AG09319 (cell line): Measurements from ENCODE around the gene PLCB1.

ENCODE experiments used
- DNase-seq: peaks from one replicate; pipeline ENCODE4 v3.0.0-alpha.2; 2010; ENCODE audit warnings: low read depth; ENCODE audit errors: extremely low read depth
- TF ChIP-seq, protein P1 (sequence below): IDR thresholded peaks from 2 replicates; pipeline ENCODE4 v1.5.1; 2011; ENCODE audit warnings: low read depth, mild to moderate bottlenecking, inconsistent platforms, low read length, moderate library complexity

PLCB1 gene

DNA sequence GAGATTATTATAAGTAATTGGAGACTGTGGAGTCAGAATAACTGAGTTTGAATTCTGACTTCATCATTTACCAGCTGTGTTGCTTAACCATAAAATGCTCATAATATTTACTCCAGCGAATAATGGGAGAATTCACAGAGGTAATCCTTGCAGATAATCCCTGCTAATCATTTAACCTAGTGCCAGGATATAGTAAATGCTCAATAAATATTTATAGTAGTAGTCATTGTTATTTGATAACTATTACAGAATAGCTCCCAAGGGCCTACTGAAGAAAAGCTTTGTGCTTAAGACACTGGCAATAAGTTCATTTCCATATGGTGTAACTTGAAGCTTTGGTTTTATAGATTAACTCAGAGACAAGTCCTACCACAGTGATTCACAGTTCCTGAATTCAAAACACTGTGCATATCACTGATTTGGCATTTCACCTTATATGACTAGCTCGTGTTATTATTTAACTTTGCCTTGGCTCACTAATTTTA, 728.0 kb downstream of the PLCB1 start:
- DNase-seq: peak; percentile 64
- TF ChIP-seq, protein P1, sequence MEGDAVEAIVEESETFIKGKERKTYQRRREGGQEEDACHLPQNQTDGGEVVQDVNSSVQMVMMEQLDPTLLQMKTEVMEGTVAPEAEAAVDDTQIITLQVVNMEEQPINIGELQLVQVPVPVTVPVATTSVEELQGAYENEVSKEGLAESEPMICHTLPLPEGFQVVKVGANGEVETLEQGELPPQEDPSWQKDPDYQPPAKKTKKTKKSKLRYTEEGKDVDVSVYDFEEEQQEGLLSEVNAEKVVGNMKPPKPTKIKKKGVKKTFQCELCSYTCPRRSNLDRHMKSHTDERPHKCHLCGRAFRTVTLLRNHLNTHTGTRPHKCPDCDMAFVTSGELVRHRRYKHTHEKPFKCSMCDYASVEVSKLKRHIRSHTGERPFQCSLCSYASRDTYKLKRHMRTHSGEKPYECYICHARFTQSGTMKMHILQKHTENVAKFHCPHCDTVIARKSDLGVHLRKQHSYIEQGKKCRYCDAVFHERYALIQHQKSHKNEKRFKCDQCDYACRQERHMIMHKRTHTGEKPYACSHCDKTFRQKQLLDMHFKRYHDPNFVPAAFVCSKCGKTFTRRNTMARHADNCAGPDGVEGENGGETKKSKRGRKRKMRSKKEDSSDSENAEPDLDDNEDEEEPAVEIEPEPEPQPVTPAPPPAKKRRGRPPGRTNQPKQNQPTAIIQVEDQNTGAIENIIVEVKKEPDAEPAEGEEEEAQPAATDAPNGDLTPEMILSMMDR: no peak

DNA sequence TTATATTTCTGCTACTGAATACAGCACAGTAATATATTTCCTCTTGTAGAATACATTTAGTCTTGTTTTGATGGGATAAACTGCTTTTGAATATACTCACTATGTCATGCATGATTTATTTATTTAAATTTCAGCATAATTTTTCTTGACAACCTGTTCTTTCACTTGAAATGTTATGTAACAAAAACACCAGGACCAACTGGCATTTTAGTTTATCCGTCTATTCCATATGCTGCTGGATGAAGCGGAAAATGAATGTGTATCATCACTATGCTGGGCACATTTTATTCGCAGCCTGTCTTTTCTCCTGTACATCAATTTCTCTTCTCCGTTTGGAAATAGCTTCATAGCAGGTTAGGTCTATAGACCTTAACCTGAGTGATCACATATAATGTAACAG, 730.0 kb downstream of the PLCB1 start:
- TF ChIP-seq, protein P1: no peak
- no peak for DNase-seq

DNA sequence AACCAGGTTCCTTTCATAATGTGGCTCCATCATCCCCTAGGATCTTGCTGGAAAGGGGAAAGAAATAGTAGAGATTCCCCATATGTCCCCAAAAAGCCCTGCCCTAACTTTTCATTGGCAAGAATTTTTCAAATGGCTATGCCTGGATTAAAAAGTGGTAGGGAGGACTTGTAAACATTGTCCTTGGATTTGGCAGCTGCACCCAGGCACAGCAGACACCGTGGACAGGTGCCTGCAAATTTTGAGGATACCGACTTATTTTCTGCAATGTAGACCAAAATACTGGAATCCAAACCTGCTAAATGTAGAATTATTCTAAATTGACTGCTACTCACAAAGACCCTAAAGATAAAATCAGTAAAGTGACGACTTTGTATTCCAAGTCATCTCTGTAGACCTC, 733.6 kb downstream of the PLCB1 start:
- TF ChIP-seq, protein P1: no peak
- no peak for DNase-seq

DNA sequence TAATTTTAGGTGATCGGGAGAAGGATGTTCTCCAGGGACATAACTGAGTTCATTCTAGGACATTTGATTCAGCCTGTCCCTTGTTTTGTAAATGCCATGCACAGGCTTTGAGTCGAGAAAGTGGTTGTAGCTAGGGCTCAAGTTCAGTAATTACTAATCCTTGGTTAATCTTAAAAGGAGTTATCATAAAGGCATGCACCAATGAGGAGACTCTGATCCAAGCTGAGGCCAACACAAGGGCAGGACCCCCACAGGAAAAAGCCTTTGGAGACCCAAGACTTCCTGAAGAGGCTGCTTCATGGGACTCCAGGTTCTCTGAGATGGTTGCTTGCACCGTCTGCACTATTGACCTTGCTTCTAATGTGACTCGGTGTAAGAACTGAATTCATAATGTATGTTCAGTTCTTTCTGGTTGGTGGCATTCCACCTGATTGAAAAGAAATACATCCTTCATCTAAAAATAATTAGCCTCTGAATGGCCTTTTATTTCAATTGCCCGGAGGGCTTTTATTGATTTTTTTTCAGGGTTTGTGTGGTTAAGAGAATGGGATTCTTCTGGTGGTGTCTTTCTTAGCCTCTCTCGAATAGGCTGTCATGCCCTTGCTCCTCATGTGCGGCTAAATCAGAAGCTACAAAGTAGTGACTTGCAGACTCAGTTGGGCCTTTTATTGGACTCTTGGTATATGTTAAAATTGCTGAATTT, 735.1 kb downstream of the PLCB1 start:
- TF ChIP-seq, protein P1: no peak
- no peak for DNase-seq

DNA sequence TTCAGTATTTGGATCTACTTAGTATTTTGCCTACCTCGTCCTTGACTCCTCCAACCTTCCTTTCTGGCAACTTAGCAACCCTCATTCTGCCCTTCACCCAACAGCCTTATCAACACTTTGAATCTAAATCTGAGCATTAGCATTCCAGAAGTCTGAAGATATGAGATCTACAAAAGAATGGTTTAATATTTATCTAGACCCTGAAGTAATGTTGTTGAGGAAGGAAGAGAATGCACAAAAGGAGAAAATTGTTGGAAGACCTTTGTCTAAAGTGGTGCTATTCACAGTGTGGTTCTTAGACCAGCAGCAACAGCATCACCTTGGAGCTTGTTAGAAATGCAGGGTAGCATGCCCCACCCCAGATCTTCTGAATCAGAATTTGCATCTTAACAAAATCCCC, 738.6 kb downstream of the PLCB1 start:
- DNase-seq: no peak
- TF ChIP-seq, protein P1: no peak

DNA sequence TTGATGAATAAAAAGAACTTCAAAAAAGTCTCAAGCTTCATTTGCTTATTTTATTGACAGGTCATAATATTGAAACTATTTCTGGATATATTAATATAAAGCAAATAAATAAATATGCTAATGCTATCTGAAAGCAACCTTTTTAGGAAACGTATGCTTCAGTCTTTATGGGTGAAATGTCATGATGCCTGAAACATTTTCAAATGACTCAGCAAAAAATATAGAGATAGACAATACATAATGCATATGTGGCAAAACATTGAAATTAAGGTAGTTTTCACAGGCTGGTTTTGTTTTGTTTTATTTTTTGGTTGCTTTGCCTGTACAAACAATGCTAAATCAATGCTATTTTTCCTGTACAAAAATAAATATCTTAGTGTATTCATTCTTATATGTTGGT, 742.4 kb downstream of the PLCB1 start:
- DNase-seq: no peak
- TF ChIP-seq, protein P1: no peak

DNA sequence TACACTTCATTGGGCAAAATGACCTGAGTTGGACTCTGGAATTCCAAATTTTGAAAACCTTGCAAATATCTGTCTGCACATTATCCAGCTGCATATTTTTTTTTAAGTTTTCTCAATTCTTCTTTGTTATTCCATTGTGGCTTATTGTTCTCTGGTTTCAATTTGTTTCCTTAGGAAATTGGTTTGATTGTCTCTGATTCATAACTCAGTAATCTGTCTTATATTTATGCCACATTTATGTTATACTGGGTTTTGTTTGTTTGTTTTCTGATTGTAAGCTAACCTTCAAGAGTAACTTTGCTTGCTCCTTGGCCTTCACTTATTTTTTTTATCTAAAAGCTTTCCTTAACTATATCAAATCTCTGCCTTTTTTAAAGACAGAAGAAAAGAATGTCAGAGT, 743.5 kb downstream of the PLCB1 start:
- TF ChIP-seq, protein P1: no peak
- no peak for DNase-seq
